ENCODE measurements around the gene TMOD2.

TMOD2 gene

GRCh38 chr15:51736069-51736468, 15.3 kb upstream of the TMOD2 start:
- peak; percentile 66 for DNase-seq

- DNase-seq: no peak
Observed at GRCh38 chr15:51736751-51737521, 14.5 kb upstream of the TMOD2 start.

GRCh38 chr15:51737522-51738305, 13.7 kb upstream of the TMOD2 start, which contains the start of gene LYSMD2:
Gene LYSMD2 (minus strand): TSS chr15:51737655. CDS start chr15:51737622, 33 bp downstream.
- peak; percentile 53 for DNase-seq

- no peak for DNase-seq
Observed at GRCh38 chr15:51738553-51738952, 12.8 kb upstream of the TMOD2 start.

GRCh38 chr15:51739061-51739712, 12.2 kb upstream of the TMOD2 start:
- DNase-seq: no peak

- DNase-seq: no peak
Observed at GRCh38 chr15:51749307-51749706, 2.1 kb upstream of the TMOD2 start.

- no peak for DNase-seq
Observed at GRCh38 chr15:51750186-51750585, 1.2 kb upstream of the TMOD2 start.

- no peak for DNase-seq
Observed at GRCh38 chr15:51751697-51752683, 593 bp downstream of the TMOD2 start.

GRCh38 chr15:51752888-51753287, 1.5 kb downstream of the TMOD2 start:
- no peak for DNase-seq

GRCh38 chr15:51754267-51754666, 2.9 kb downstream of the TMOD2 start:
- no peak for DNase-seq

- no peak for DNase-seq
Observed at GRCh38 chr15:51755790-51756189, 4.4 kb downstream of the TMOD2 start.

GRCh38 chr15:51756482-51756881, 5.1 kb downstream of the TMOD2 start:
- DNase-seq: no peak

- no peak for DNase-seq
Observed at GRCh38 chr15:51757450-51757849, 6.1 kb downstream of the TMOD2 start.

GRCh38 chr15:51758645-51759044, 7.2 kb downstream of the TMOD2 start:
- peak; percentile 95 for DNase-seq

GRCh38 chr15:51759557-51760070, 8.2 kb downstream of the TMOD2 start:
- DNase-seq: peak; percentile 94

- no peak for DNase-seq
Observed at GRCh38 chr15:51760805-51761204, 9.4 kb downstream of the TMOD2 start.

- no peak for DNase-seq
Observed at GRCh38 chr15:51765751-51766150, 14.4 kb downstream of the TMOD2 start.

- no peak for DNase-seq
Observed at GRCh38 chr15:51766341-51766740, 14.9 kb downstream of the TMOD2 start.

- DNase-seq: no peak
Observed at GRCh38 chr15:51768018-51768417, 16.6 kb downstream of the TMOD2 start.

- DNase-seq: no peak
Observed at GRCh38 chr15:51770902-51771301, 19.5 kb downstream of the TMOD2 start.

- DNase-seq: no peak
Observed at GRCh38 chr15:51771773-51772172, 20.4 kb downstream of the TMOD2 start.

- DNase-seq: no peak
Observed at GRCh38 chr15:51774916-51775315, 23.5 kb downstream of the TMOD2 start.
